DND-41 (cell line): ENCODE results near the gene TSSK6.

Experiments used
- CTCF ChIP-seq: IDR thresholded peaks from 2 replicates; pipeline ENCODE4 v1.5.1; 2012; ENCODE audit warnings: borderline replicate concordance, low read length, moderate library complexity, mild to moderate bottlenecking; ENCODE audit not compliant: poor library complexity, severe bottlenecking; ENCODE audit errors: extremely low read depth
- EZH2 ChIP-seq: IDR thresholded peaks from 3 replicates; pipeline ENCODE4 v1.6.1; 2012; ENCODE audit warnings: borderline replicate concordance, low read depth, mild to moderate bottlenecking, moderate library complexity, low read length, inconsistent platforms; ENCODE audit not compliant: severe bottlenecking

- no peak for TF ChIP-seq CTCF
- TF ChIP-seq EZH2, result no peak
These were observed 13.1 kb downstream of the TSSK6 start for GRCh38 chr19:19502281-19502680.
